Effector CD4-positive, alpha-beta T cell (primary cell): ENCODE data around the gene C10orf71.

Source experiments
- DNase-seq: peaks from one replicate; pipeline ENCODE4 v3.0.0-alpha.2; 2020

The C10orf71 gene

GRCh38 chr10:49296836-49297235 lies 2.1 kb upstream of the C10orf71 start:
- DNase-seq = no peak

GRCh38 chr10:49297818-49298670 lies 926 bp upstream of the C10orf71 start:
- DNase-seq = no peak

DNA sequence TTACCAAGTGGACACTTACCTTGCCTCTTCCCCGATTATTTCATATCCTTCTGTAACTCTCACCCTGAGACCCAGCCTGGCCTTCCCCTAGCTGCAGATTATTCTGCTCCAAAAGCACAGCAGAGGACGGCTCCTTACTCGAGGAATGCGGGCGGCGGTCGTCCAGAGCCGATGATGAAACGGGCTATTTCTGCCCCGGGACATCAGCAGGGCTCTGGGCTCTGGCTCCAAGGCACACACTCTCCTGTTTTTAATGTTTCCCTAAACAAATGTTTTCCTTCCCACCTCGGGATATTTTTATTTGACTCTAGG lies 343 bp upstream of the C10orf71 start:
- no peak for DNase-seq

DNA sequence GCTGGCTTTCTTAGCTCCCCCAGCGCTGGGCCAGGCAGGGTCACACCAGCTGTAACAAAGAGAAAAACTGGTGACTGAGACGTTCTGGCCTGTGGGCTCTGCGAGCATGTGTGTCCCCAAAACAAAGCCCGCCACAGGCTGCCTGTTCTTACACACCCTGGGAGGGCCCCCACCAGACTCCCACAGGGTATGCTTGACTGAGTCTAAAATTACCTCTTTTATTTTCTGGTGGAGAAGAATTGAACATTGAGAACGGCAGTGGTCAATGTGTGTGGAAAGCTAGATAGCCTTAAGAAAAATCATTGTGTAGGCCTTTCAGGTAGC lies 808 bp downstream of the C10orf71 start:
- no peak for DNase-seq

DNA sequence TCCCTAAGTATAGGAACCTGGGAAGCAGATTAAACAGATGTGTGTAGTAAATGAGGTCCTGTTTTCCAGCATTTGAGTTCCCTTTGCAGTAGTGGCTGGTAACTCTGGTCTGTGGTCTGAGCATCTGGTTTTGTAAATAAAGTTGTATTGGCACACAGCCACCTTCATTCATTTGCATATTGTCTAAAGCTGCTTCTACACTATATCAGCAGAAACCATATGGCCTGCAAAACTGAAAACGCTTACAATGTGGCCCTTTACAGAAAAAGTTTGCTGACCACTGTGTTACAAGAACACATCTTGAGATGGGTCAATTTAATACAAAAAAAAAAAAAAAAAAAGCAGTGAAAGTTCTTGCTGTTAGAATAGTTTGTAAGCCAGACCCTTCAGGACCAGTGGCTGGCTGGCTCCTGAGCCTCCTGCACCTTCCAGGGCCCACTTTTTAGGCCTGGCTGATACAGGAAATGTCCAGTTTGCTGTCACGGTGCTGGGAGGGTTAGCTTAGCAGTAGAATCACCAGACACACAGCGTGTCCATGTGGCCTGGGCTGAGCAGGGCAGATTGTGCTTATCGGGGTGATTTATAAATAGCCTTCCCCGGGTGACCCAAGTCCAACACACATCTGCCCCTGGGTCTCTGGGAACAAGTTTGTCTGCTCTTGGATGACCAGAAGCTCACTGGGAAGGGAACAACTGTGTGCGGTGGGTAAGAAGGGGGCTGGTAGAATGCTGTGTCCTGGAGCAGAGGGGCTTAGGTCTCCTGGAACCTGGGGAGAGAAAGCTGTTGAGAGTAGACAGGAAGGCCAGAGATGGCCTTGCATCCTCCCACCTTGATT lies 1.4 kb downstream of the C10orf71 start:
- DNase-seq = no peak

GRCh38 chr10:49301302-49301701 lies 2.3 kb downstream of the C10orf71 start:
- no peak for DNase-seq

DNA sequence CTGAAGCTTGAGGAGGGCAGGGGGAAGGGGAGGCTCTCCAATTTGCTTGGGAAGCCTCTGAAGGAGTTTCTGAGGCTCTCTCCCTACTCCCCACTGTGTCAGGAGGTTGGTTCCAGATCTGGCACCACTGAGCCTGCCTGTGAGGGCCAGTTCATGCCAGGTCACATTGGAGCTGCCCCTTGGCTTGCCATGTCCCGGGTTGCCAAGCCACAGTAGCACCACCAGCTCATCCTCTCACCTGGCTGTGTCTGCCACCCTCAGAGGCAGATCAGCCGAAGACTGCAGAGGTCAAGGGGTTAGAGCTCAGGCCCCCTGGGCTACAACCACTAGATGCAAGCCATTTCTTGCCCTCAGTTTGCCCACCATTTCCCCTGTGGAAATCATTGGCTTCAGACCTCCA lies 3.1 kb downstream of the C10orf71 start:
- no peak for DNase-seq

DNA sequence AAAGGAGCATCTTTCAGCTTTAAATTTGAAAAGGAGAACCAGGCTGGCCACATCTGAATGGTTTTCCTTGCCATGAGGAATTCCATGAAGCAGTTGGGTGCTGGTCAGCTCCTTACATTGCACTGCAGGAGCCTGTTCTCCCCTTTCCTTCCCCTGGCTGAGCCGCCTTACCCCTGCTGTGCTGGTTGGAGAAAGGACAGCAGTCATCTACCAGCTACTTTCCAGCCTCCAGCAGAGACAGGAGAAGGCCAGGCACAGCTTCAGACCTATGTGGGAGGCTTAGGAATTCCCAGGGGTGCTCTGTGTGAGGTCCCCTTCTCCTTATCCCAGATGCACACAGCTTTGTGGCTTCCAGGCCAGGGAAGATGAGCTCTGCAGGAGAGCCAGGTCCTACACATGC lies 4.7 kb downstream of the C10orf71 start:
- no peak for DNase-seq

DNA sequence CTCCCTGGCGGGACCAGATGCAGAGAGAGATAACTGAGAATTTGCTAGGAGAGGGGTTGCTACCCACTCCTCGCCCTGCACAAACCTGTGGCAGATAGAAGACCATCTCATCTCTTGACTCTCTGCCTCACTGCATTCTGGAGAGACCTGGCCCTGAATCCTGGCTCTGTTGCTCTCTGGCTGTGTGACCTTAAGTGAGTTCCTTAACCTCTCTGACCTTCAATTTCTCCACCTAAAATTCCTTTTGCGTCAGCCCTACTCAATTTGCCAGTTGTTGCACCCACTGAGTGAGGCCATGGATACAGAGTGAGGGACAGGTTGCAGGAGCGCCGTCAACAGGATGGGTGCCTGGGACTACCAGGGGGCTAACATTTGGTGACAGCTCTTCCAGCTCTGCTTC lies 5.2 kb downstream of the C10orf71 start:
- no peak for DNase-seq

GRCh38 chr10:49307921-49308320 lies 9.0 kb downstream of the C10orf71 start:
- no peak for DNase-seq

DNA sequence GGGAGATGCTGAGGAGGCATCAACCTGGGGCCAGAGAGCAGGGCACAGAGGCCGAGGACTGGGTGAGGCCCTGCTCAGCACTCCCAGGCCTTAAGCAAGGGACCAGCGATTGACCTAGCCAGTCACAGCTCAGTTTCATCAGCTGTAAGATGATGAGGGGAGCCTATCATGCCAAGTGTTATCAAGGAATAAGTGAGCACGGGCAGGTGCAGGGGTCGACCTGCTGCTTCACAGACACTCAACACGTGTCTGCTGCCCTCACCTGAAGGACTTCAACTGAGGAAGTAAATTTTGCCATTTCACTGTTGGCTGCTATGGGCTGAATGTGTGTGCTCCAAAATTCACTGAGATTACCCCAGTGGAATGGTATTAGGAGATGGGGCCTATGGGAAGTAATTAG lies 9.9 kb downstream of the C10orf71 start:
- DNase-seq = no peak

GRCh38 chr10:49309691-49310411 lies 10.9 kb downstream of the C10orf71 start:
- no peak for DNase-seq

GRCh38 chr10:49310460-49310859 lies 11.5 kb downstream of the C10orf71 start:
- no peak for DNase-seq

DNA sequence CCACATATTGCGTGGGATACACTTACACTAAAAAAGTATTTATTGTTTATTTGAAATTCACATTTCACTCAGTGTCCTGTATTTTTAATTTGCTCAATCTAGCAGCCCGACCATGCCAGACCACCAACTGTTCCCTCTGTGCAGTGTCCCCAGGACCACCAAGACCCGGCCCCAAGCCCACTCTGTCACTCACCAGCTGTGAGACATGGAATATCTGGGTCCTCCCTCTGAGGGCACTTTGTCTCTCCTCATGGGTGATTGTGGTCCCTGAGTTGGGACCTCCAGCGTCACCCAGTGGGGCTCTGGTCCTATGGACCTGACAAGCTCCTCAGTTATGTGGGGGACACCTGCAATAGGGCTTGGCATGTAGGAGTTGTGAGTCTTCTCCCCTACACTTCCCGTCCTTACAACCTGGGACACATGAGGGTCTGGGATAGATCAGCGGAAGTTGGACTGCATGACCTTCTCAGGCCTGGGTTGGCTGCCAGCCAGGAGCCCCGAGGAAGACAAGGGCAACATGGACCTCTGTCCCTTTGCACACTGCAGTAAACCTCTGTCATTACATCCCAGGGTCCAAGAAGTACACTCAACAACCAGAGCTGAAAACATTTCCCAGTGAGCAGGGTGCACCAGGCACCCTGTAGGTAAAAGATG lies 12.1 kb downstream of the C10orf71 start:
- DNase-seq = no peak

DNA sequence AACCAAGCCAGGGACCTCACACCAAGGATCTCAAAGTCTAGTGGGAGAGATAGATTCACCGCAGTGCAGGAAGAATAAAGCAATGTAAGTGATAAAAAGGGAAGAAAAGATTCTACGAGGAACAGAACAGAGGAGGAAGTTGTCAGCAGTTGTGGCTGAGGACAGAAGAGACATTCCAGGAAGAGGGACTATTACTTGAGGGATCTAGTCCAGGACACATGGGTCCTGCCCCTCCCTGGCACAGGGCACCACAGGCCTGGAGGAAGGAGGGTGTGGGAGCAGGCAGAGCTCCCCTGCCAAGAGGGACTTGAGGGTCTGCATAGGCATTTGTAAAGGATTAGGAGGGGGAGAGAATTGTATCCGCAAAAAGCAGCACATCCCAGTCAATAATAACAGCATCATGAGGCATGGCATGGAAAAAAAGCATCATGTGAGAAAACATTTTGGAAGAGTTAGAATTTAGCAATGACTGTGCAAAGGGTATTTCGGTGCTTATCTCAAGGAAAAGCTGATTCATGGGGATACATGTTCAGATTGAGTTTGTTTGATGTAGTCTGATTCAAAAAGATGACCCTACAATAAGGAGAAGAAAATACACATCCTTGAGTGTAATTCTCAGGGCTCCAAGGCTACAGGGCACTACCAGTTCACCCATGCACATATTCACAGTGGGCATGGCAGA lies 12.7 kb downstream of the C10orf71 start:
- DNase-seq = no peak

GRCh38 chr10:49312246-49312869 lies 13.4 kb downstream of the C10orf71 start:
- no peak for DNase-seq

GRCh38 chr10:49313501-49314070 lies 14.6 kb downstream of the C10orf71 start:
- DNase-seq = no peak

DNA sequence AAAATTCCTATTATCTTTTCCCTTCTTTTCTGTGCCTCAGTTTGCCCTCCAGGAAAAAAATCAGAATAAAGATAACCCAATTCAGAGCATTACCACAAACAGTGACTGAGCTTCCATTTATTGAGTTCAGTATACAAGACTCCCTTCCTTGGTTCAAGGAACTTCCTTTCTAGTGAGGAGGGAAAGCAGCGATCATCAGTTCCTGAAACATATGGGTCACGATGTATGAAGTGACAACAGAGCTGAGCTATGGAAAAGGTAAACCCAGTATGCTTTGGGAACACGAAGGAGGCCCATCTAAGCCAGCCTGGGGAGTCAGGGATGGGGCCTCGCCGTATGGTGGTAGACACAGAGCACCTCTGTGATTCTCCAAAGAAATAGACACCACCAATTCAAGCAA lies 15.8 kb downstream of the C10orf71 start:
- DNase-seq = no peak

GRCh38 chr10:49318028-49318427 lies 19.1 kb downstream of the C10orf71 start:
- no peak for DNase-seq

- no peak for DNase-seq
Observed at GRCh38 chr10:49318755-49319154, 19.8 kb downstream of the C10orf71 start.

DNA sequence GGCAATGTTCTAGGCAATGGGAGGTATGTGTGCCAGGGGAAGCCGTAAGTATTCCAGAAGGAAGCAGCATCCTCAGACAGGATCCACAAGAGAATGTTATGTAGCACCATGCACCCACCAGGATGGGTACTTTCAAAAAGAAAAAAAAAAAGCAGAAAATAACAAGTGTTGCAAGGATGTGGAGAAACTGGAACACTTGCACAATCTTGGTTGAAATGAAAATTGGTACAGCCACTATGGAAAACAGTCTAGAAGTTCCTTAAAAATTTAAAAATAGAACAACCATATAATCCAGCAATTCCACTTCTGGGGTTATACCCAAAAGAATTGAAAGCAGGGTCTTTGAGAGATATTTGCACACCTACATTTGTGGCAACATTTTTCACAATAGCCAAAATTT lies 20.2 kb downstream of the C10orf71 start:
- DNase-seq = no peak

DNA sequence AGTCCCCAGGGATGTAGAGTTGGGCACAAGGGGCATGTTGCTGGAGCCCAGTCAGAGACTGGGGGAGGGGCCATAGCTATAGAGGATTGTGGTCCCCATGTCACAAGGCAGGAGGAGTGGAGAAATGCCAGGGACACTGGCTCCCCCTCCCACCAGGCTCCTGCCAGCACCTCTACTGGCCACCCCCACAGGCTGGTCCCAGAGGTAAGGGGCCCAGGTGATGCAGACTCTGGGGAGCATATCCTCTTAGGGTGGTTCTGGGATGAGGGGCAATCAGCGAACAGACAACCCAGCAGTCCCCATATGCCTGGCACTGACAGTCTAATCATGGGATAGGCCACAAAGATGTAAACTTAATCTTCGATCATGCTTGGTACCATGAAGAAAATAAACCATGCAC lies 21.2 kb downstream of the C10orf71 start:
- no peak for DNase-seq
